Activated CD8-positive, alpha-beta memory T cell treated with anti-CD3 and anti-CD28 coated beads, Interleukin-2, amount 50 U/mL, for 24 hours (primary cell): ENCODE results near the gene FGFBP3.

Source experiments
- DNase-seq: peaks from one replicate; pipeline ENCODE4 v3.0.0-alpha.2; 2020; ENCODE audit errors: extremely low read depth

The FGFBP3 gene

DNA sequence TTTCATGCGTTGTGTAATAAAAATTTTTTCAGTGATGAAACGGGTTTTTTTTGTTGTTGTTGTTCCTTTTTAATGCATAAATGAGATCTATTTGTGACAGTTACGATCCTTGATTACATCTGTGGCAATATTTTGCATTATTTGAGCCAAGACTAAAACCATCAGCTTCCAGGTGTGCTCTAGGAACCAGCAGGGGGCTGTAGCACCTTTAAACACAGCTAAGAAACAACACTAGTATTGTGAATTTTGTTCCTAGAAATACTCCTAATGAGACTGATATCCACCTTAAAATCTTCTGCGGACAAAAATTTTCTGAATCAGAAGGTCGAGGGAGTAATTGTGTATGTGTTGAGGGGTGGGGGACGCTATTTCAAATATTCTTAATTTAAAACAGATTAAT lies 52.6 kb downstream of the FGFBP3 start:
- no peak for DNase-seq
